ENCODE data around the gene ALK.

Gene ALK

DNA sequence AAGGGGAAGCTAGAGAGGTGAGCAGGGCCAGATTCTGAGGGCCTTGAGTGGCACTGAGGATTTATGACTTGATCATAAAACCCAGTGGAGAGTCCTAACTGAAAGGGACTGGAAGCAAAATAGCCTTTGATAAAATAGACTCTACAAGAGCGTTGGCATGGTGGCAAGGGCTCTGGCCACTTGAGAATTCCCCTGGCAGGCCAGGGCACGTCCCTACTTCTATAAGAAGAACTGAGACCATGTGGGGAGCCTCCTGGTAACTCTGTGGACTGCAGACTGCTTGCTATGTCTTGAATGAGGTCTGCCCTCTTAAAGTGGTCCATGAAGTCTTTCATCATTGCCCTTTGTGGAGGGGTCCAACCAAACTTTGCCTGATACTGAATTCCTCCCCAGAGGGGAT, 324.8 kb downstream of the ALK start:
- Histone ChIP-seq H2AFZ (ENCODE audit: low read depth, low read length) (no peak overlapping the region), H3K4me2 (ENCODE audit: insufficient read depth, low read length) (no peak overlapping the region), H3K4me1 (ENCODE audit: insufficient read depth, low read length) (no peaks in the 10 kb centered on the region), H3K4me3 (ENCODE audit: low read depth in 1 of 2, low read length in 2 of 2) (no peak overlapping the region), H3K36me3 (ENCODE audit: insufficient read depth, low read length) (no peaks in the 10 kb centered on the region), H3K9ac (ENCODE audit: low read depth, low read length) (no peak overlapping the region), H3K9me3 (ENCODE audit: insufficient read depth, low read length, severe bottlenecking) (no peaks in the 10 kb centered on the region), H3K27ac (ENCODE audit: low read length) (no peak overlapping the region), H4K20me1 (ENCODE audit: insufficient read depth, low read length) (no peaks in the 10 kb centered on the region), H3K27me3 (ENCODE audit: insufficient read depth, low read length, poor library complexity) (peaks cover 2% of the 10 kb centered on the region), H3K79me2 (ENCODE audit: insufficient read depth, low read length) (no peaks in the 10 kb centered on the region)
- no peak for TF ChIP-seq EZH2 (IDR thresholded peaks at IDR 0.05; ENCODE audit: borderline replicate concordance, low read depth, low read length, severe bottlenecking)
- TF ChIP-seq, protein P1, sequence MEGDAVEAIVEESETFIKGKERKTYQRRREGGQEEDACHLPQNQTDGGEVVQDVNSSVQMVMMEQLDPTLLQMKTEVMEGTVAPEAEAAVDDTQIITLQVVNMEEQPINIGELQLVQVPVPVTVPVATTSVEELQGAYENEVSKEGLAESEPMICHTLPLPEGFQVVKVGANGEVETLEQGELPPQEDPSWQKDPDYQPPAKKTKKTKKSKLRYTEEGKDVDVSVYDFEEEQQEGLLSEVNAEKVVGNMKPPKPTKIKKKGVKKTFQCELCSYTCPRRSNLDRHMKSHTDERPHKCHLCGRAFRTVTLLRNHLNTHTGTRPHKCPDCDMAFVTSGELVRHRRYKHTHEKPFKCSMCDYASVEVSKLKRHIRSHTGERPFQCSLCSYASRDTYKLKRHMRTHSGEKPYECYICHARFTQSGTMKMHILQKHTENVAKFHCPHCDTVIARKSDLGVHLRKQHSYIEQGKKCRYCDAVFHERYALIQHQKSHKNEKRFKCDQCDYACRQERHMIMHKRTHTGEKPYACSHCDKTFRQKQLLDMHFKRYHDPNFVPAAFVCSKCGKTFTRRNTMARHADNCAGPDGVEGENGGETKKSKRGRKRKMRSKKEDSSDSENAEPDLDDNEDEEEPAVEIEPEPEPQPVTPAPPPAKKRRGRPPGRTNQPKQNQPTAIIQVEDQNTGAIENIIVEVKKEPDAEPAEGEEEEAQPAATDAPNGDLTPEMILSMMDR (IDR thresholded peaks at IDR 0.05; ENCODE audit: borderline replicate concordance, extremely low read depth, low read length, poor library complexity, severe bottlenecking): no peak
- DNase-seq (no peak), ATAC-seq (ENCODE audit: insufficient read depth, low read depth) (no peak)

GRCh38 chr2:29591600-29591999, 329.8 kb downstream of the ALK start:
- ATAC-seq (ENCODE audit: insufficient read depth, low read depth) (no peak), DNase-seq (no peak)
- H2AFZ ChIP-seq (ENCODE audit: low read depth, low read length): no peak overlapping the region
- no peaks in the 10 kb centered on the region for H3K27me3 ChIP-seq (ENCODE audit: insufficient read depth, low read length, poor library complexity)
- H3K9ac ChIP-seq (ENCODE audit: low read depth, low read length): no peak overlapping the region
- no peak overlapping the region for H3K27ac ChIP-seq (ENCODE audit: low read length)
- no peak overlapping the region for H3K4me2 ChIP-seq (ENCODE audit: insufficient read depth, low read length)
- H3K79me2 ChIP-seq (ENCODE audit: insufficient read depth, low read length): no peaks in the 10 kb centered on the region
- no peaks in the 10 kb centered on the region for H3K36me3 ChIP-seq (ENCODE audit: insufficient read depth, low read length)
- no peaks in the 10 kb centered on the region for H3K9me3 ChIP-seq (ENCODE audit: insufficient read depth, low read length, severe bottlenecking)
- H3K4me1 ChIP-seq (ENCODE audit: insufficient read depth, low read length): no peaks in the 10 kb centered on the region
- H3K4me3 ChIP-seq (ENCODE audit: low read depth in 1 of 2, low read length in 2 of 2): no peak overlapping the region
- H4K20me1 ChIP-seq (ENCODE audit: insufficient read depth, low read length): no peaks in the 10 kb centered on the region
- TF ChIP-seq EZH2 (IDR thresholded peaks at IDR 0.05; ENCODE audit: borderline replicate concordance, low read depth, low read length, severe bottlenecking): no peak
- TF ChIP-seq, protein P1 (IDR thresholded peaks at IDR 0.05; ENCODE audit: borderline replicate concordance, extremely low read depth, low read length, poor library complexity, severe bottlenecking): no peak

GRCh38 chr2:29590211-29590610, 331.2 kb downstream of the ALK start:
- H3K27me3 ChIP-seq (ENCODE audit: insufficient read depth, low read length, poor library complexity): no peaks in the 10 kb centered on the region
- H3K27ac ChIP-seq (ENCODE audit: low read length): no peak overlapping the region
- no peak for TF ChIP-seq EZH2 (IDR thresholded peaks at IDR 0.05; ENCODE audit: borderline replicate concordance, low read depth, low read length, severe bottlenecking)
- TF ChIP-seq, protein P1 (IDR thresholded peaks at IDR 0.05; ENCODE audit: borderline replicate concordance, extremely low read depth, low read length, poor library complexity, severe bottlenecking): no peak

More at GRCh38 chr2:29590211-29590610, 331.2 kb downstream of the ALK start:
- Histone ChIP-seq H4K20me1 (ENCODE audit: insufficient read depth, low read length) (no peaks in the 10 kb centered on the region), H3K79me2 (ENCODE audit: insufficient read depth, low read length) (no peaks in the 10 kb centered on the region), H3K9me3 (ENCODE audit: insufficient read depth, low read length, severe bottlenecking) (no peaks in the 10 kb centered on the region), H3K4me3 (ENCODE audit: low read depth in 1 of 2, low read length in 2 of 2) (no peak overlapping the region), H2AFZ (ENCODE audit: low read depth, low read length) (no peak overlapping the region), H3K9ac (ENCODE audit: low read depth, low read length) (no peak overlapping the region), H3K4me2 (ENCODE audit: insufficient read depth, low read length) (no peak overlapping the region), H3K36me3 (ENCODE audit: insufficient read depth, low read length) (no peaks in the 10 kb centered on the region), H3K4me1 (ENCODE audit: insufficient read depth, low read length) (no peaks in the 10 kb centered on the region)
- DNase-seq (no peak), ATAC-seq (ENCODE audit: insufficient read depth, low read depth) (no peak)

Measured in DND-41 (cell line).